Anterior cingulate cortex (tissue), 58 donors: ENCODE results near the gene RPP30.

Experiments
- DNase-seq, 58 donors: peaks; one replicate each; lab custom pipeline; 2025; lab: John Stamatoyannopoulos, UW

RPP30 gene

GRCh38 chr10:90871766-90872647 lies at the start of gene RPP30:
Gene RPP30, plus strand, starts transcription at chr10:90871974. Its CDS starts 13 bp downstream, at chr10:90871987.
- peak; percentile 22 to 93 (median 82) for DNase-seq

- no peak for DNase-seq
These were observed 49.3 kb upstream of the RPP30 start for GRCh38 chr10:90822508-90822907.

GRCh38 chr10:90832111-90832510 lies 39.7 kb upstream of the RPP30 start:
- DNase-seq = no peak

- DNase-seq = no peak
These were observed 37.4 kb upstream of the RPP30 start for GRCh38 chr10:90834326-90834725.

- no peak for DNase-seq
These were observed 34.3 kb upstream of the RPP30 start for GRCh38 chr10:90837486-90837885.

- DNase-seq = no peak
These were observed 29.0 kb upstream of the RPP30 start for GRCh38 chr10:90842725-90843124.

GRCh38 chr10:90845726-90846125 lies 26.0 kb upstream of the RPP30 start:
- no peak for DNase-seq

GRCh38 chr10:90846746-90847145 lies 25.0 kb upstream of the RPP30 start:
- DNase-seq = no peak

GRCh38 chr10:90847436-90847835 lies 24.3 kb upstream of the RPP30 start:
- peak in 3 of 58 donors; percentile 5 to 11 (median 5) for DNase-seq

GRCh38 chr10:90849956-90850749 lies 21.6 kb upstream of the RPP30 start:
- no peak for DNase-seq

- DNase-seq = no peak
These were observed 16.6 kb upstream of the RPP30 start for GRCh38 chr10:90855126-90855525.

GRCh38 chr10:90856261-90856660 lies 15.5 kb upstream of the RPP30 start:
- peak in 1 of 58 donors; percentile 1 for DNase-seq

- peak in 3 of 58 donors; percentile 5 to 30 (median 11) for DNase-seq
These were observed 14.7 kb upstream of the RPP30 start for GRCh38 chr10:90856964-90857634.

GRCh38 chr10:90857635-90858460 lies 13.9 kb upstream of the RPP30 start, which contains the start of gene HTR7:
Gene HTR7, minus strand, starts transcription at chr10:90858039. Its CDS starts 368 bp downstream, at chr10:90857671.
- DNase-seq = peak in 37 of 58 donors; percentile 10 to 58 (median 30)

- DNase-seq = no peak
These were observed 13.3 kb upstream of the RPP30 start for GRCh38 chr10:90858461-90858968.

GRCh38 chr10:90859321-90859751 lies 12.4 kb upstream of the RPP30 start:
- no peak for DNase-seq

GRCh38 chr10:90860790-90861189 lies 11.0 kb upstream of the RPP30 start:
- DNase-seq = no peak

GRCh38 chr10:90862908-90863514 lies 8.8 kb upstream of the RPP30 start:
- no peak for DNase-seq

GRCh38 chr10:90865401-90865800 lies 6.4 kb upstream of the RPP30 start:
- DNase-seq = no peak
